B cell (primary cell): ENCODE data around the gene RGS3. TPM values are rescaled to one million over a fixed set of nuclear protein-coding genes. Genes with fewer than 3 reads are reported as not detected.

Experiments
- ATAC-seq: fragments of 200-7000 bp; cut with Tn5 transposase; one replicate; pipeline ENCODE4 v1.10.0; 2021; ENCODE audit warnings: low read depth, mild to moderate bottlenecking, moderate number of reproducible peaks, moderate library complexity
- CTCF ChIA-PET: fragments of 350-600 bp; sonication (Branson Sonifier 250); formaldehyde crosslinking; loops from one replicate; lab custom pipeline; 2021; ENCODE audit warnings: antibody characterized with exemption, inconsistent platforms; lab: Charles Lee
- POLR2A ChIA-PET: fragments of 350-600 bp; sonication (Branson Sonifier 250); formaldehyde crosslinking; loops from one replicate; lab custom pipeline; 2021; ENCODE audit warnings: antibody characterized with exemption; lab: Charles Lee
- DNase-seq: peaks from one replicate; pipeline ENCODE4 v3.0.0; 2013
- H2AFZ ChIP-seq: 2 replicates; pipeline ENCODE4 v1.6.1; 2012; ENCODE audit warnings: mild to moderate bottlenecking, low read depth, low read length; ENCODE audit not compliant: insufficient read depth, poor library complexity, severe bottlenecking
- H3K27ac ChIP-seq, 2 donors: 1 replicate in 1 of 2; 2 replicates in 1 of 2; pipeline ENCODE4 v1.5.1; 2012 to 2013; ENCODE audit warnings: low read length in 2 of 2, mild to moderate bottlenecking in 2 of 2, moderate library complexity in 1 of 2
- H3K27me3 ChIP-seq, 4 experiments: fragments of 200-600 bp in 1 of 4; sonication (generic) in 1 of 4; replicated peaks in 1 of 4; 1 replicate in 2 of 4; 2 replicates in 2 of 4; pipeline versions ENCODE4 v1.6.1 to v1.7.0; 2013 to 2016; ENCODE audit warnings: low read length in 3 of 4, mild to moderate bottlenecking in 2 of 4, mixed read lengths in 1 of 4, moderate library complexity in 1 of 4; ENCODE audit not compliant: insufficient read depth in 4 of 4, control insufficient read depth in 3 of 4; ENCODE audit errors: control extremely low read depth in 1 of 4
- H3K36me3 ChIP-seq, 2 experiments: replicated peaks in 1 of 2; 1 replicate in 1 of 2; 2 replicates in 1 of 2; pipeline versions ENCODE4 v1.6.1 to v1.7.1; 2013; ENCODE audit warnings: low read length in 1 of 2; ENCODE audit not compliant: insufficient read depth in 2 of 2, control insufficient read depth in 1 of 2; ENCODE audit errors: control extremely low read depth in 1 of 2, extremely low read depth in 1 of 2
- H3K4me1 ChIP-seq, 2 donors: fragments of 200-600 bp in 1 of 2; sonication (generic) in 1 of 2; 1 replicate in 1 of 2; 2 replicates in 1 of 2; pipeline versions ENCODE4 v1.5.1 to v1.6.1; 2013 to 2017; ENCODE audit warnings: low read length in 2 of 2; ENCODE audit not compliant: control insufficient read depth in 2 of 2, insufficient read depth in 2 of 2
- H3K4me2 ChIP-seq: replicated peaks from 2 replicates; pipeline ENCODE3; 2012; ENCODE audit warnings: mild to moderate bottlenecking, low read depth, low read length; ENCODE audit not compliant: poor library complexity, severe bottlenecking
- H3K4me3 ChIP-seq, 5 experiments: fragments of 200-600 bp in 1 of 5; sonication (generic) in 1 of 5; 1 replicate in 3 of 5; 2 replicates in 2 of 5; pipeline versions ENCODE4 v1.5.1 to v1.7.0; 2011 to 2016; ENCODE audit warnings: low read length in 4 of 5, mild to moderate bottlenecking in 4 of 5, low read depth in 2 of 5, control low read depth in 1 of 5, moderate library complexity in 1 of 5; ENCODE audit not compliant: insufficient read depth in 1 of 5; ENCODE audit errors: control extremely low read depth in 1 of 5, extremely low read depth in 1 of 5
- H3K79me2 ChIP-seq: fragments of 200-600 bp; sonication (generic); one replicate; pipeline ENCODE4 v1.6.0; 2016; ENCODE audit warnings: low read length; ENCODE audit not compliant: control insufficient read depth, insufficient read depth
- H3K9ac ChIP-seq: fragments of 200-600 bp; sonication (generic); 2 replicates; pipeline ENCODE4 v1.6.1; 2017; ENCODE audit warnings: mild to moderate bottlenecking, low read length, moderate library complexity
- H3K9me3 ChIP-seq, 3 donors: one replicate each; pipeline versions ENCODE4 v1.6.1 to v1.7.1; 2013; ENCODE audit warnings: low read length in 2 of 3; ENCODE audit not compliant: control insufficient read depth in 2 of 3, insufficient read depth in 1 of 3; ENCODE audit errors: control extremely low read depth in 1 of 3
- H4K20me1 ChIP-seq: 2 replicates; pipeline ENCODE4 v1.6.0; 2012; ENCODE audit warnings: mild to moderate bottlenecking, low read length; ENCODE audit not compliant: insufficient read depth, control insufficient read depth, poor library complexity, severe bottlenecking
- H3K27ac Mint-ChIP-seq: one replicate; pipeline ENCODE4 v1.8.0; 2021; ENCODE audit warnings: mixed read lengths
- H3K27me3 Mint-ChIP-seq: one replicate; pipeline ENCODE4 v1.8.0; 2021; ENCODE audit warnings: mixed read lengths
- H3K4me1 Mint-ChIP-seq: one replicate; pipeline ENCODE4 v1.8.0; 2021; ENCODE audit warnings: mixed read lengths
- H3K4me3 Mint-ChIP-seq: one replicate; pipeline ENCODE4 v1.8.0; 2021; ENCODE audit warnings: mixed read lengths
- H3K9me3 Mint-ChIP-seq: one replicate; pipeline ENCODE4 v1.8.0; 2022; ENCODE audit warnings: mixed read lengths; ENCODE audit not compliant: insufficient read depth
- CTCF ChIP-seq: fragments of 200-600 bp; IDR thresholded peaks from one replicate; pipeline ENCODE4 v1.8.0; 2022; ENCODE audit warnings: antibody characterized with exemption, mild to moderate bottlenecking
- EZH2 ChIP-seq: IDR thresholded peaks from 2 replicates; pipeline ENCODE4 v1.6.1; 2012; ENCODE audit warnings: borderline replicate concordance, low read depth, mild to moderate bottlenecking, moderate library complexity, low read length; ENCODE audit not compliant: insufficient read depth, poor library complexity, severe bottlenecking
- WGBS: methylation state at CpG from one replicate; pipeline ENCODE4 v1.1.5; 2013; ENCODE audit warnings: missing lambda C conversion rate; ENCODE audit not compliant: insufficient coverage; 5-methylcytosine and 5-hydroxymethylcytosine counted together
- intact Hi-C: fragments of 100-400 bp; cut with micrococcal nuclease; formaldehyde crosslinking; loops from one replicate; pipeline ENCODE4 v1.10.0; 2022
- polyA plus RNA-seq: library from polyadenylated mRNA; depleted of rRNA; stranded (reverse); fragments of >200 nt; gene quantifications from 2 replicates; pipeline ENCODE4 v1.2.3, GENCODE V29; 2012
- total RNA-seq, 2 donors: library from RNA; stranded (reverse); fragments of 120-200 nt in 1 of 2; gene quantifications; 1 replicate in 1 of 2; 2 replicates in 1 of 2; pipeline versions ENCODE4 v1.2.3 to v1.2.4, GENCODE V29; 2013 to 2022

RGS3 gene
- total and polyA plus RNA-seq, 2 donors (not counting 1 experiment from before 2014, with no cell fraction given) = 12.0 to 15.6 TPM

GRCh38 chr9:113543296-113543981 is 79.9 kb downstream of the RGS3 start:
- Histone ChIP-seq H2AFZ (no peak overlapping the region), H3K79me2 (no peaks in the 10 kb centered on the region), H3K27ac (no peak overlapping the region), H3K27me3 (no peaks in the 10 kb centered on the region), H3K9me3 (no peaks in the 10 kb centered on the region), H3K4me2 (no peak overlapping the region), H3K36me3 (no peaks in the 10 kb centered on the region), H4K20me1 (no peaks in the 10 kb centered on the region), H3K9ac (no peak overlapping the region), H3K4me3 (no peak overlapping the region), H3K4me1 (peaks cover 0 to 3% of the 10 kb centered on the region in 2 donors)
- ChIA-PET POLR2A (no interaction called here), CTCF (interaction anchor here (1.6 kb wide), 1 partner anchor 26 kb away, joined by 3 read pairs; no protein-coding TSS in a partner anchor)
- DNase-seq (no peak), ATAC-seq (no peak)
- Mint-ChIP-seq H3K4me1 (peaks cover 6% of the 10 kb centered on the region), H3K27ac (no peak overlapping the region), H3K27me3 (no peaks in the 10 kb centered on the region), H3K4me3 (no peak overlapping the region), H3K9me3 (no peaks in the 10 kb centered on the region)
- no peak for TF ChIP-seq EZH2
- TF ChIP-seq CTCF = no peak
- 90% methylated on average over 10 of the region's 10 CpGs for WGBS
- intact Hi-C loops = no loop called here

GRCh38 chr9:113543982-113544303 is 80.4 kb downstream of the RGS3 start:
- no CpG with 5 or more reads among the region's 3 CpGs for WGBS

More at GRCh38 chr9:113543982-113544303, 80.4 kb downstream of the RGS3 start:
- CTCF ChIA-PET = interaction anchor here (1.6 kb wide), 1 partner anchor 27 kb away, joined by 3 read pairs; no protein-coding TSS in a partner anchor
- H4K20me1 ChIP-seq = no peaks in the 10 kb centered on the region
- intact Hi-C loops = no loop called here
- H3K27me3 Mint-ChIP-seq = no peaks in the 10 kb centered on the region
- no peak overlapping the region for H3K9ac ChIP-seq
- DNase-seq (no peak), ATAC-seq (no peak)
- no peaks in the 10 kb centered on the region for H3K9me3 Mint-ChIP-seq
- POLR2A ChIA-PET = no interaction called here
- no peaks in the 10 kb centered on the region for H3K79me2 ChIP-seq
- H3K4me3 ChIP-seq = no peak overlapping the region
- no peak overlapping the region for H3K27ac ChIP-seq
- H3K4me3 Mint-ChIP-seq = no peak overlapping the region
- H2AFZ ChIP-seq = no peak overlapping the region
- no peaks in the 10 kb centered on the region for H3K36me3 ChIP-seq
- no peak overlapping the region for H3K4me2 ChIP-seq
- H3K27me3 ChIP-seq = no peaks in the 10 kb centered on the region
- peaks cover 7% of the 10 kb centered on the region for H3K4me1 Mint-ChIP-seq
- peaks cover 0 to 6% of the 10 kb centered on the region in 2 donors for H3K4me1 ChIP-seq
- TF ChIP-seq EZH2 = no peak
- TF ChIP-seq CTCF = no peak
- H3K27ac Mint-ChIP-seq = no peak overlapping the region
- no peaks in the 10 kb centered on the region for H3K9me3 ChIP-seq
